GM19023 (cell line): ENCODE measurements around the gene NPIPB12.
"Not testable (repeated sequence)": the region's sequence is repeated elsewhere in the genome, so short reads cannot be mapped to it uniquely, and the experiment has no call there.

Experiments
- ATAC-seq: cut with Tn5 transposase; IDR thresholded peaks from one replicate; pipeline ENCODE4 v1.9.1; 2021; ENCODE audit warnings: mild to moderate bottlenecking, moderate library complexity; ENCODE audit not compliant: unreplicated experiment

The NPIPB12 gene

DNA sequence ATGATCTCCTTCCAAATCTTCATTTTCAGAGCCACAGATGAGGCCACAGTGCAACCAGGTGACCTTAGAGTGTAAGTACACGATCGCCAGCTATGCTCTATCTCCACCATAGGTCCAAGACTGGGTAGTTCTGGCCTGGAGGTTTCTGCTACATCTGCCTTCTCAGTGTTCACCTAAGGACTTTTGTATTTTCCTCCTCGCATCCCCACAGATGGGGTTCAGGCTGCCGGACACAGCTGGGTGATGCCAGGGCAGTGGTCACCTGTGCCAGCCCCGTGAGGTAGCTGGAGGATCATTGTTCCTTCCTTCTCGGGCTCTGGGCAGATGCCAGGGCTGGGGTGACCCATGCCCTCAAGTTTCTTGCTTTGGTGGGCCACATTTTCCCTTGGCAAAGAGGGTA lies at the start of gene NPIPB12:
Gene NPIPB12, minus strand, starts transcription at position 101 of the 400 bp plus-strand sequence.
- not testable (repeated sequence) for ATAC-seq

DNA sequence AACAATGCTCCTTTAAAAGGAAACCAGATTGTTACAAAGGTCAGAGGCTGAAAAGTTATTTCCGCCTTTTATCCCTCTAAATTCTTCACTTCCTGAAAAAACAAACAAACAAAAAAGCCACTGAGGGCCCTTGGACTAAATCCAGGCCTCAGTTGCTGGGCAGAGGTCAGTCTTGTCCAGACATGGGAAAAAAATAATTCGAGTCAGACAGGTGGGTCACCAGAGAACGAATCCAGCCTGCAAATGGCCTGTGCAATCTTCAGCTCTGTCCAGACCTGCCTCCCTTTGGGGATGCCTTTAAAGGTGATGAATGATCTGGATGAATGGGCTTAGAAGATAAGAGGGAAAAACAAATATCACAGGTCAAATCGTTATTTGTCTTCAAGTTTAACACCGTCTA lies 15.3 kb upstream of the NPIPB12 start:
- ATAC-seq = not testable (repeated sequence)

DNA sequence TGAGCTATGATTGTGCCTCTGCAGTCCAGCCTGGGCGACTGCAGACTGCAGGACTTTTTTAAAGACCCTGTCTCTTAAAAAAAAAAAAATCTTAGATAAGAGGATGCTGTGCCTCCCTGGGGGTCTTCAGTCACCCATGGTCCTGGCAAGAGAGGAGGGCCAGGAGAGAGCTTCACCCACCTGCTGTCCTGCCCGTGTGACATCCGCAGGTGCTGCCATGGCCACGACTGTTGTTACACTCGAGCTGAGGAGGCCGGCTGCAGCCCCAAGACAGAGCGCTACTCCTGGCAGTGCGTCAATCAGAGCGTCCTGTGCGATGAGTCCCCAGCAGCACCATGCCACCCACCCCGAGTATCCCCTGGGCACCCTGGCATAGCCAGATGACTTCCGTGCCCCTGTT lies 23.9 kb downstream of the NPIPB12 start:
- ATAC-seq = not testable (repeated sequence)

DNA sequence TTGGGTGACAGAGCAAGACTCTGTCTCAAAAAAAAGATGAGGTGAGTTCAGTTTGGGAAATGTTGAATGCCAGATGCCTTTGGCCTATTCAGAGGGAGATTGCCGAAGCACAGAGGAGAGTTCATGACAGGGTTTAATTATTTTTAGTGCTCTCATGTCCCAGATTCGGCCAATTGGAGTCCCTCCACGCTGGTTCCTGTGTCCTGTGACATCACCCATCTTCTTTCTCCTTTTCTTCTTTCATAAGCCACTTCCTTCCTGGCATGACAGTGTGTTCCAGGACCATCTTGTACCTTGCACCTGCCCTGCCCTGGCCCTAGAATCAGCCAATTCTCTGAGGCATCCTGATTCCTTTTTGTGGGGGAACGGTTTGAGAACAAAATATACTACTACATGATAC lies 34.1 kb downstream of the NPIPB12 start:
- ATAC-seq = not testable (repeated sequence)

DNA sequence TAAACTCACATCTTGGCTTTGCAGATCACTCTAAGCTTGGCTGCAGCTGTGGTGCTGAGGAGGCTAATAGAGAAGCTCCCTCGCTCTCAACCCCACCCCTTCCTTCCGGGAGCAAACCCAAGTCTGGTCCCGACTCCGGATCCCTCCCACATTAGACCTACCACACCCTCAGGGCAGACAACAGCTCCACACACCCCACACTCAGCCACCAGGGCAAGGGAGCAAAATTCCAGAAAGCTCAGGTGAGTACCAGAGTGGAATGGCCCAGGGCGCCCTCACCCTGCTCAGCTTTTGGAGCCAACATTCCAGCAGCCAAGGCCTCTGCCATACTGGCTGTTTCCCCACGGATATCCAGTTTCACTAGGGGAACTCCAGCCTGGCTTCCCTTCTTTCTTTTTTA lies 36.5 kb downstream of the NPIPB12 start:
- ATAC-seq = not testable (repeated sequence)

DNA sequence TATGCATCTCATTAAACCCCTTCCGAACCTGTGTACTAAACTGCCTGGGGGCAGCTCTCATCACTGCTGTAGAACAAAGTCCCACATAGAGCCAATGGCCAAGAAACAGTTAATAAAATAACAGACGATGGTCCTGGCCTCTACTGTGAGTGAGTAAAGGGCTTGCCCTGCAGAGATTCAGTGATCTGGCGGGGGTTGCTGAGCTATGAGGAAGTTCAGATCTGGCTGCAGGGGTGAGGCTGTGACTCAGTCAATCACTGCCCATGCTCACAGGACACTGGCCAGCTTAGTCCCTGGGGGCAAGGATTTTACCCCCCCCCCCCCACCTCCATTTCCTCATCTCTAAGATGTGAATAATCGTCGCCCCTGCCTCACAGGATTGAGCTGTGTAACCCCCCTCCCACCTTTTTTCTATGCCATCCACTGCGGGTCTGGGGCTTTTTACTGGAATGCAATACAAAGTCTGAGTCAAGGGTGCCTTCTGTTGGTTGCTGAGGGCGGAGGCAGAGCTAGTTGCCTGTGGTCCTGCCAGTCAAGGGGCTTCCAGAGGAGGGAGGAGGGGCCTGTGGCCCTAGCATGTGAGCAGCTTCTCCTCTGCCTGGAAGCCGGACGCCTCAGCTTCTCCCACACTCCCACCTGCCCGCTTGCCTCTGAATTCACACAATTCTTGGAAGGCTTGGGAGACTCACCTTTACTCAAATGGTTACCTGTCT lies 38.4 kb downstream of the NPIPB12 start:
- ATAC-seq = not testable (repeated sequence)

DNA sequence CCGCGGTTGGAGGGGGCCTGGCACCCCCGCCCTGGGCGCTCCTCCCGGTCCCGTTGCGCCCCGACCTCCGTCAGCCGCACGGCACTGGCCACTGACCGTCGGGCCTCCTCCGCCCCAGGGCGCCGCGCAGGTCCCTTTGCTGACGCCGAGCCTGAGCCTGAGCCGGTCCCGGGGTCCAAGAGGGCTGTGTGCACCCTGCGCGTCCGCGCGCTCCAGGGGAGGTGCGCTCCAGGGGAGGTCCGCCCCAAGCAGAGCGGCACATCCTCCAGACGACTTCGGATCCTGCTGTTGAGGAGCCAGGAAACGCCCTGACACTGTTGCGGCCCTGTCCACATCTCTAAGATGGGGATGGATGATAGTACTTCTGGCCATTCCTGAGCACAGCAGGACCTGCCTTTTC lies 39.3 kb downstream of the NPIPB12 start:
- not testable (repeated sequence) for ATAC-seq

DNA sequence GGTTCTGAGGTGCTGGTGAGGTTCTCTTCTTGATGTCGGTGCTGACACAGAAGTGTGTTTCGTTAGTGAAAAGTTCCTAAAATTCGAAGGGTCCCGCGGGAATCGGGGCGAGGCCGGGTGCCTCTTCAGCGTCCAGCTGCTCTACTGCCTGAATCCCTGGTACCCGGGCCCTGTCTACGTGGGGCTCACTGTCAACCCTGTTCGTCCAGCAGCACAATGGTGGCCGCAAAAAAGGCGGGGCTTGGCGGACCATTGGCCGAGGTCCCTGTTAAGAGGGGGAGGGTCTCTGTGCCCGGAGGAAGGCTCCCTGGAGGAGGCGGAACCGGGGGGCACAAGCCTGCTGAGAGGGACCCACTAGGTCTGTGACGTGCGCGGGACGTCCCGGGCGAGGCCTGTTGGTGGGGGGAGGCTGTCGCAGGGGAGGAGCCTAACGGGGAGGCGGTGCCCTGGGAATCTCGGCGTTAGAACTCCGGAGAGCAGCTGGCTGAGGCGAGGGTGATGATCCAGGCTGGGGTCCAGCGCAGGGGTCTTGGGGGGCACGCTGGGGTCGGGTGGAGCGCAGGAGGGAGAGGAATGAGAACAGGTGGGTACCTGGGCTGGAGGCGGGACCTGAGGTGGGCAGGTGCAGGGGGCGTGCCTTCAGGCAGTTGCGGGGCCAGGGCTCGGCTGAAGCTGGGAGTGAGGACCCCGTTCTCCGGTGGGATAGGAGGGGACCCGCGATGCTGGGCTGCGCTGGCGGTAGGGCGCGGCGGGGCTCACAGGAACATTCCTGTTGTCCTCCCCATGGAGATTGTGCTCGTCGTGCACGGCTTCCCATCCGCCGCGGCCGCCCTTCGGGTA lies 40.0 kb downstream of the NPIPB12 start:
- not testable (repeated sequence) for ATAC-seq

DNA sequence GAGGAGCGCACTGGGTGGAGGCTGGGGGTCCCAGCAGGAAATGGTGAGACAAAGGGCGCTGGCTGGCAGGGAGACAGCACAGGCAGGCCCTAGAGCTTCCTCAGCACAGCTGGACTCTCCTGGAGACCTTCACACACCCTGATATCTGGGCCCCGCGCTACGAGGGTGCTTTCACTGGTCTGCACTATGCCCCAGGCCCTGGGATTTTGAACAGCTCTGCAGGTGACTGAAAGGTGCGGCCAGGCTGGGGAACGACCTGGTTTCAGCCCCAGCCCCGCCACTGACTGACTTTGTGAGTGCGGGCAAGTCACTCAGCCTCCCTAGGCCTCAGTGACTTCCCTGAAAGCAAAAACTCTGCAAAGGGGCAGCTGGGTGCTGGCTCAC lies 45.6 kb downstream of the NPIPB12 start:
- not testable (repeated sequence) for ATAC-seq

DNA sequence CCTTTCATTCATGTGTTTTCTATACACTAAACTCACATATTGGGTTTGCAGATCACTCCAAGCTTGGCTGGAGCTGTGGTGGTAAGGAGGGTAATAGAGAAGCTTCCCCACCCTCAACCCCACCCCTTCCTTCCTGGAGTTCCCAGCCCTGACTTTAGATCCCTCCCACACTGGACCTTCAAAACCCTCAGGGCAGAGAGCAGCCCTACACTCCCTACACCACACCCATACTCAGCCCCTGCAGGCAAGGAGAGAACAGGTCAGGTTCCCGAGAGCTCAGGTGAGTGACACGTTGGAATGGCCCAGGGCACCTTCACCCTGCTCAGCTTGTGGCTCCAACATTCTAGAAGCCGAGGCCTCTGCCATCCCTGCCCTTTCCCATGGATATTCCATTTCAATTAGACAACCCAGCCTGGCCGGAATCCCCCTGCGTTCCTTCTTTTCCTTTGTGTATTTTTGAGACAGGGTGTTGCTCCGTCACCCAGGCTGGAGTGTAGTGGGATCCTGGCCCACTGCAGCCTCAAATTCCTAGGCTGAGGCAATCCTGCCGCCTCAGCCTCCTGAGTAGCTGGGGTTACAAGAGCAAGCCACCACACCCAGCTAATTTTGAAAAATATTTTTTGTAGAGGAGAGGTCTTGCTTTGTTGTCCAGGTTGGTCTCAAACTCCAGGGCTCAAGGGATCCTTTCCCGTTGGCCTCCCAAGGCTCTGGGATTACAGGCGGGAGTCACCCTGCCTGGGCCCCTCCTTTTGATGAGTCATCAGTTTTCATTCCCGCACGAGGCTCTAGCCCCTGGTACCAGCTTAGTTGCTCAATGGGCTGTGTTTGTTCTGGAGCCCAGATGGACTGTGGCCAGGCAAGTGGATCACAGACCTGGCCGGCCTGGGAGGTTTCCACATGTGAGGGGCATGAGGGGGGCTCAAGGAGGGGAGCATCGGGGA lies 46.2 kb downstream of the NPIPB12 start, which contains the start of gene SULT1A4:
Gene SULT1A4, plus strand, starts transcription at position 208 of the 941 bp plus-strand sequence. CDS start 1,473 bp downstream, outside the sequence.
- not testable (repeated sequence) for ATAC-seq

DNA sequence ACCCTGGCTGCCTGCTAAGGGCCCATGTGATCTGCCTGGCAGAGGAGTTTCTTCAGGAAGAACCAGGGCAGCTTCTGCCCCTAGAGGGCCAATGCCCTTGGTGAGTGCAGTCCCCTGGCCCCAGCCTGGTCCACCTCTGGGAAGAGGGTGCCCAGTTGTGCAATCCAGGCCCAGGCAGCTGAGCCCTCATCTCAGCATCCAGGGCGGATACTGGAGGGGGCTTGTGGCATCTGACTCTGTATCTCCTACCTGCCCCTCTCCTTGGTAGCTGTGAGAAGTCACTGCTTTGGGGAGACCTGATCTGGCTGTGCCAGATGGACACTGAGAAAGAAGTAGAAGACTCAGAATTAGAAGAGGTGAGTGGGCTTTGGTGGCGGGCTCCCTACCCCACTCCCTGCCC lies 48.5 kb downstream of the NPIPB12 start:
- not testable (repeated sequence) for ATAC-seq

DNA sequence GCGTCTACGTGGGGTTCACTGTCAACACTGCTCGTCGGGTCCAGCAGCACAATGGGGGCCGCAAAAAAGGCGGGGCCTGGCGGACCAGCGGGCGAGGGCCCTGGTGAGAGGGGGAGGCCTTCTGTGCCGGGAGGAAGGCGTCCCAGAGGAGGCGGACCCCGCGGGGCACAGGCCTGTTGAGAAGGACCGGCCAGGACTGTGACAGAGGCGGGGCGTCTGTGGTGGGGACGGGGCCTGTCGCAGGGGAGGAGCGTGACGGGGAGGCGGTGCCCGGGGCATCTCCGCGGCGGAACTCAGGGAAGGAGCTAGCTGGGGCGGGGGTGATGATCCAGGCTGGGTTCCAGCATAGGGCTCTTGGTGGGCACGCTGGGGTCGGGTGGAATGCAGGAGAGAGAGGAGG lies 51.4 kb downstream of the NPIPB12 start:
- peak; percentile 67 for ATAC-seq

DNA sequence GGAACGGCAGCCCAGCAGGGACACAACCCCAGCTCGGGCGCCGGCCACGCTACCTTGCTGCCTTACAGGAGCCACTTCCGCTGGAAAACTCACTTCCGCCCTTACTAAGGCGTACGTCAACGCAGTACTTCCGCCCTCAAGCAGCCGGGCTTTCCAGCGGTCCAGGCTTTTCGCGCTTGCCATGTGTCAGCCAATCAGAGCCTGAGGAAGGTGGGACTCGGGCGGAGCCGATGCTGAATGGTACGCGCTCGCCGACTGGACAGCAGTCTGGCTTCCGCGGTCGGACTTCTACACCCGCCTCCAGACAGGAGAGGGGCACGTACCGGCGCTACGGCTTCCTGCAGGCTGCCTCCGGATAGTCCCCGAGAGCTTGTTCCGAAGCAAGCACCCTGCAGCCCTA lies 51.9 kb downstream of the NPIPB12 start, which contains the start of the genes BOLA2 and SLX1B:
Gene BOLA2, minus strand, starts transcription at position 83 of the 400 bp plus-strand sequence. CDS start 98 bp downstream, outside the sequence.
Gene SLX1B, plus strand, starts transcription at position 265 of the 400 bp plus-strand sequence.
- peak; percentile 90 for ATAC-seq

DNA sequence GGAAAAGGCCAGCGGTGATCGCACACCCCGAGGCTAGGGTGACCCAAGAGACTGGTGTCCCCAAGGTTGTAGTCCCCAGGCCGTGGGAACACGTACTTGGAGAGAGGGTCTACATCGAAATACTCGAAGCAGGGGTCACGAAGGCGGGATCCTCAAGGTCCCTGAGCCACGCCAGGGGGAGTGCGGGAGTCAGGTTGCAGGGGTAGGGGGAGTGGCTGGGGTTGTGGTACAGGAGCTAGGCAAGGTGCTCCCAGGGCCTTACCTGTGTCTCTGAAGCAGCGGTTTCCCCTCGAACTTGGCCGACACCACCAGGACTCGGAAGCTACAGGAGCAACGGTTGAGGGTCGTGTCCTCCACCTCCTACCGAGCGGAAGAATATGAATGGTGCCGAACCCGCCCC lies 52.5 kb downstream of the NPIPB12 start:
- ATAC-seq = peak; percentile 9
